Esophagus muscularis mucosa (tissue), 3 donors: ENCODE measurements around the gene CDKL4.

Experiments used
- CTCF ChIP-seq, 3 experiments: fragments of 200-600 bp in 2 of 3; fragments of 450-650 bp in 1 of 3; sonication (generic) in 2 of 3; IDR thresholded peaks; one replicate each; pipeline ENCODE4 v1.5.1; 2017 to 2019; ENCODE audit warnings: antibody characterized with exemption in 3 of 3, mild to moderate bottlenecking in 2 of 3, moderate library complexity in 1 of 3
- POLR2AphosphoS5 ChIP-seq, 2 donors: sonication (generic); formaldehyde crosslinking; IDR thresholded peaks; one replicate each; pipeline ENCODE4 v1.6.1; 2017; ENCODE audit warnings: antibody characterized with exemption in 2 of 2

- TF ChIP-seq CTCF (IDR thresholded peaks at IDR 0.05) (no peak), POLR2AphosphoS5 (IDR thresholded peaks at IDR 0.05) (no peak)
Observed at GRCh38 chr2:39260087-39260486, 16.3 kb upstream of the CDKL4 start.
